GM19324 (cell line): Measurements from ENCODE around the gene AKIRIN2.

ENCODE experiments used
- ATAC-seq: cut with Tn5 transposase; IDR thresholded peaks from one replicate; pipeline ENCODE4 v1.9.1; 2021; ENCODE audit warnings: mild to moderate bottlenecking, moderate library complexity; ENCODE audit not compliant: unreplicated experiment, low FRiP score

AKIRIN2 gene

GRCh38 chr6:87701676-87702588, at the start of gene AKIRIN2:
TSS of gene AKIRIN2 (minus strand) at chr6:87702233. CDS start at chr6:87701684, 549 bp downstream.
- ATAC-seq: peak; percentile 77

- no peak for ATAC-seq
Measured at GRCh38 chr6:87747646-87748045, 45.6 kb upstream of the AKIRIN2 start.

GRCh38 chr6:87745966-87746721, 44.1 kb upstream of the AKIRIN2 start:
- no peak for ATAC-seq

- no peak for ATAC-seq
Measured at GRCh38 chr6:87743454-87743853, 41.4 kb upstream of the AKIRIN2 start.

GRCh38 chr6:87742106-87742505, 40.1 kb upstream of the AKIRIN2 start:
- ATAC-seq: no peak

GRCh38 chr6:87741001-87741650, 39.1 kb upstream of the AKIRIN2 start:
- no peak for ATAC-seq

- ATAC-seq: no peak
Measured at GRCh38 chr6:87738744-87739143, 36.7 kb upstream of the AKIRIN2 start.

GRCh38 chr6:87738000-87738399, 36.0 kb upstream of the AKIRIN2 start:
- no peak for ATAC-seq

- ATAC-seq: no peak
Measured at GRCh38 chr6:87736809-87737540, 34.9 kb upstream of the AKIRIN2 start.

GRCh38 chr6:87731818-87732661, 30.0 kb upstream of the AKIRIN2 start:
- ATAC-seq: peak; percentile 68

GRCh38 chr6:87731080-87731479, 29.0 kb upstream of the AKIRIN2 start:
- ATAC-seq: no peak

- ATAC-seq: no peak
Measured at GRCh38 chr6:87729965-87730719, 28.1 kb upstream of the AKIRIN2 start.

- ATAC-seq: no peak
Measured at GRCh38 chr6:87728706-87729105, 26.7 kb upstream of the AKIRIN2 start.

GRCh38 chr6:87724983-87725811, 23.2 kb upstream of the AKIRIN2 start:
- ATAC-seq: peak; percentile 65

GRCh38 chr6:87723170-87724078, 21.4 kb upstream of the AKIRIN2 start:
- no peak for ATAC-seq

GRCh38 chr6:87722540-87723169, 20.6 kb upstream of the AKIRIN2 start:
- ATAC-seq: no peak
